ENCODE results near the gene MEI4.

Gene MEI4

GRCh38 chr6:77930382-77930781, 277.5 kb downstream of the MEI4 start:
- Histone ChIP-seq H2AFZ (ENCODE audit: low read length) (no peak overlapping the region), H3F3A (ENCODE audit: insufficient read depth, low read length) (no peaks in the 10 kb centered on the region), H4K20me1 (ENCODE audit: insufficient read depth, low read length) (no peaks in the 10 kb centered on the region), H3K79me2 (ENCODE audit: insufficient read depth, low read length) (no peaks in the 10 kb centered on the region), H3K4me3 (ENCODE audit: low read depth, low read length, poor library complexity, severe bottlenecking) (no peak overlapping the region), H3K9me3 (ENCODE audit: low read length) (no peaks in the 10 kb centered on the region), H3K4me1 (ENCODE audit: insufficient read depth, low read length, severe bottlenecking) (no peaks in the 10 kb centered on the region), H3K36me3 (ENCODE audit: insufficient read depth, low read length) (no peaks in the 10 kb centered on the region), H3K27ac (ENCODE audit: low read depth, low read length, poor library complexity, severe bottlenecking) (no peak overlapping the region), H3K4me2 (ENCODE audit: low read length) (no peak overlapping the region), H3K27me3 (ENCODE audit: insufficient read depth, low read length) (no peaks in the 10 kb centered on the region), H3K9ac (ENCODE audit: low read length) (no peak overlapping the region), H3K9me2 (ENCODE audit: low read depth, low read length) (no peaks in the 10 kb centered on the region)
- TF ChIP-seq EZH2 (IDR thresholded peaks at IDR 0.05; ENCODE audit: borderline replicate concordance, low read length) (no peak), CTCF (IDR thresholded peaks at IDR 0.05; ENCODE audit: low read length) (no peak)

GRCh38 chr6:77930952-77931351, 278.1 kb downstream of the MEI4 start:
- no peak overlapping the region for H3K9ac ChIP-seq (ENCODE audit: low read length)
- H2AFZ ChIP-seq (ENCODE audit: low read length) = no peak overlapping the region
- H3K4me1 ChIP-seq (ENCODE audit: insufficient read depth, low read length, severe bottlenecking) = no peaks in the 10 kb centered on the region
- no peaks in the 10 kb centered on the region for H3K79me2 ChIP-seq (ENCODE audit: insufficient read depth, low read length)
- H3K27me3 ChIP-seq (ENCODE audit: insufficient read depth, low read length) = no peaks in the 10 kb centered on the region
- no peak overlapping the region for H3K27ac ChIP-seq (ENCODE audit: low read depth, low read length, poor library complexity, severe bottlenecking)
- TF ChIP-seq CTCF (IDR thresholded peaks at IDR 0.05; ENCODE audit: low read length) (no peak), EZH2 (IDR thresholded peaks at IDR 0.05; ENCODE audit: borderline replicate concordance, low read length) (no peak)
- no peaks in the 10 kb centered on the region for H3F3A ChIP-seq (ENCODE audit: insufficient read depth, low read length)
- H3K9me2 ChIP-seq (ENCODE audit: low read depth, low read length) = no peaks in the 10 kb centered on the region
- no peaks in the 10 kb centered on the region for H3K9me3 ChIP-seq (ENCODE audit: low read length)
- H3K4me2 ChIP-seq (ENCODE audit: low read length) = no peak overlapping the region
- H3K36me3 ChIP-seq (ENCODE audit: insufficient read depth, low read length) = no peaks in the 10 kb centered on the region
- H4K20me1 ChIP-seq (ENCODE audit: insufficient read depth, low read length) = no peaks in the 10 kb centered on the region
- no peak overlapping the region for H3K4me3 ChIP-seq (ENCODE audit: low read depth, low read length, poor library complexity, severe bottlenecking)

- Histone ChIP-seq H3K9me2 (ENCODE audit: low read depth, low read length) (no peaks in the 10 kb centered on the region), H3K4me1 (ENCODE audit: insufficient read depth, low read length, severe bottlenecking) (no peaks in the 10 kb centered on the region), H3F3A (ENCODE audit: insufficient read depth, low read length) (no peaks in the 10 kb centered on the region), H3K4me3 (ENCODE audit: low read depth, low read length, poor library complexity, severe bottlenecking) (no peak overlapping the region), H2AFZ (ENCODE audit: low read length) (no peak overlapping the region), H3K79me2 (ENCODE audit: insufficient read depth, low read length) (no peaks in the 10 kb centered on the region), H3K9me3 (ENCODE audit: low read length) (no peaks in the 10 kb centered on the region), H3K27me3 (ENCODE audit: insufficient read depth, low read length) (no peaks in the 10 kb centered on the region), H3K9ac (ENCODE audit: low read length) (no peak overlapping the region), H3K27ac (ENCODE audit: low read depth, low read length, poor library complexity, severe bottlenecking) (no peak overlapping the region), H4K20me1 (ENCODE audit: insufficient read depth, low read length) (no peaks in the 10 kb centered on the region), H3K36me3 (ENCODE audit: insufficient read depth, low read length) (no peaks in the 10 kb centered on the region), H3K4me2 (ENCODE audit: low read length) (no peak overlapping the region)
- TF ChIP-seq EZH2 (IDR thresholded peaks at IDR 0.05; ENCODE audit: borderline replicate concordance, low read length) (no peak), CTCF (IDR thresholded peaks at IDR 0.05; ENCODE audit: low read length) (no peak)
Measured at GRCh38 chr6:77962070-77962469, 309.2 kb downstream of the MEI4 start.

Data from OCI-LY1 (cell line).